Hair follicle dermal papilla cell (primary cell): Measurements from ENCODE around the gene IL20RB. TPM values are rescaled to one million over a fixed set of nuclear protein-coding genes. Genes with fewer than 3 reads are reported as not detected.

Experiments used
- total RNA-seq: library from RNA; depleted of rRNA; stranded (reverse); fragments of >200 nt; gene quantifications from 2 replicates; pipeline ENCODE4 v1.2.3, GENCODE V29; 2012

Gene IL20RB
- total RNA-seq: 15.1 and 31.3 TPM in 2 replicates

GRCh38 chr3:136957751-136958288 lies at the start of gene IL20RB:
Gene IL20RB, plus strand, starts transcription at chr3:136957983. Its CDS starts 131 bp downstream, at chr3:136958114.

Other genes with a start within 250 kb of the IL20RB start
- 49.5 and 58.1 TPM in 2 replicates for gene STAG1, start 205.6 kb upstream of the IL20RB start, total RNA-seq
- 9.8 and 14.4 TPM in 2 replicates for gene SLC35G2, start 138.9 kb upstream of the IL20RB start, total RNA-seq
- gene NCK1, start 95.8 kb upstream of the IL20RB start, total RNA-seq: 47.0 and 48.4 TPM in 2 replicates